ENCODE results near the gene KRT14. TPM values are rescaled to one million over a fixed set of nuclear protein-coding genes. Genes with fewer than 3 reads are reported as not detected.

The KRT14 gene
- total and polyA plus RNA-seq, 5 experiments from 2014 or later = not detected

DNA sequence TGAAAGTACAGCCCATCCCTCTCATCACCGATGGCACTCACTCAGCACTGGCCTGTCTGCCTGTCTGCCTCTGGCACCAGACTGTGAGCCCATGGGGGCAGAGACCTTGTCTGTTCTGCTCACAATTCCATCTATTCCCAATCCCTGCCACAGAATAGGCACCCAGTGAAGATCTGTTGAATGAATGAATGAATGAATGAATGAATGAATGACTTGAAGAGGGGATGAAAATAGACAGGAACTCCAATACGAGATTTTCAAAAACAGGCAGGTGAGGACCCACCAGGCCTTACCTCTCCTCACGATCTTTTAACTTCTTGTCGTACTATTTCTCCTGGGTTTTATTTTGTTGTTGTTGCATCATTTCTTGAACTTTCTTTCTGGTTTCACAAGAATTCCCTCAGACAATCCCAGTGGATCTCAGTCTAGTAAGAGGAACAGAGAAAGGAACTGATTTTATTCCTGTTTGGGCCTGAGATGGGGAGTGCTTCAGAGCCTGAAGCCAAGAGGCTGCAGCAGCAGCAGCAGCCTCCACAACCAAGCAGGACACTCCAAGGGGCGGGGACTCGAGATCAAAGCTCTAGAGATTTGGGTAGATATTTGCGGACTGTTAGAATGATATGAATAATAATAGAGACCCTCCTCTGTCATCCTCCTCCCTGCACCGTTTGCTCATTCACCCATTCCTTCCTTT, 32.6 kb downstream of the KRT14 start:
- H3K9me3 Mint-ChIP-seq = no peaks in the 10 kb centered on the region
- DNase-seq (no peak), ATAC-seq (no peak)
- H3K27me3 Mint-ChIP-seq = peaks cover 20 to 66% (median 32%) of the 10 kb centered on the region in 5 donors
- H3K36me3 Mint-ChIP-seq = no peaks in the 10 kb centered on the region
- POLR2A ChIA-PET = no interaction called here
- H3K4me1 Mint-ChIP-seq = peaks cover 2 to 7% (median 6%) of the 10 kb centered on the region in 4 donors
- peak overlapping the region in 1 of 10 donors; percentile 62 for H3K27ac Mint-ChIP-seq
- H3K4me3 Mint-ChIP-seq = no peak overlapping the region

DNA sequence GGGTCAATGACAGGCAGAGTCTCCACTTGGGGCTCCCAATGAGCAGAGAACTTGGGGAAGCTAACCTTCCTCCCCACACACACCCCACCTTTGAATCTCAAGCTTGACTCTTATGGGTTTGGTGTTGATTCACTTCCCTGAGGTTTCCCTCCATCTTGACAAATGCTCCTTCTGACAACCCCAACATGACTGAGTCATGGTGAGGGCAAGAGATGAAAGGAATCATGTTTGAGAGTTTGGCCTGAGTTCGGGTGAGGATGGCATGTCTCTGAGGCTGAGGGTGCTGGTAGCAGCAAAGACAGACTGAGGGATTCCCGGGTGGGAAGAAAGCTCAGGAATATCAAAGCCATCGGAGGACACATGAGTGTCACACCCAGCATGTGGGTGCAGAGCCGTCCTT, 33.5 kb downstream of the KRT14 start:
- POLR2A ChIA-PET = no interaction called here
- Mint-ChIP-seq H3K36me3 (no peaks in the 10 kb centered on the region), H3K27me3 (peaks cover 14 to 57% (median 27%) of the 10 kb centered on the region in 5 donors), H3K4me1 (peaks cover 7 to 15% (median 13%) of the 10 kb centered on the region in 4 donors), H3K27ac (no peak overlapping the region), H3K4me3 (no peak overlapping the region), H3K9me3 (no peaks in the 10 kb centered on the region)
- DNase-seq (no peak), ATAC-seq (no peak)

DNA sequence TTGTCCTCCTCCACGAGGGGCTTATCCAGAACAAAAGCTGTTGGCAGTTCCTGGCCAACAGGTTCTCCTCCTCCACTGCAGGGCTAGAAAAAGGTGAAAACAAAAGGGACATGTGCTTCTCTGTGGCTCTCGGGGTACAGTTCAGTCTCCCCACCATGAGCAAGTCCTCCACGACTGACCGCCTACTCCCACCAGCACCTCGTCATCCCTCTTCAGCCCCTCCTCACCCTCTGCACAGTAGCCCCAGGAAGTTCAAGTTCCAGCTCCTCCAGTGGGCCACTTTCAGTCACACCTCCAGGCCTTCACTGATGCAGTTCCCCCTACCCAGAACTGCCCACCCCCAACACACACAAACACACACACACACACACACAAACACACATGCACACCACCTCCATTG, 34.2 kb downstream of the KRT14 start:
- H3K4me1 Mint-ChIP-seq = peaks cover 7 to 19% (median 17%) of the 10 kb centered on the region in 4 donors
- peaks cover 8 to 49% (median 21%) of the 10 kb centered on the region in 5 donors for H3K27me3 Mint-ChIP-seq
- H3K4me3 Mint-ChIP-seq = no peak overlapping the region
- peaks cover 0 to 1% (median 0%) of the 10 kb centered on the region in 9 donors for H3K9me3 Mint-ChIP-seq
- DNase-seq (no peak), ATAC-seq (no peak)
- POLR2A ChIA-PET = interaction anchor here (1.8 kb wide), 1 partner anchor 136 kb away, joined by 4 read pairs; the partner anchor contains the start of gene EIF1
- H3K27ac Mint-ChIP-seq = no peak overlapping the region
- no peaks in the 10 kb centered on the region for H3K36me3 Mint-ChIP-seq

DNA sequence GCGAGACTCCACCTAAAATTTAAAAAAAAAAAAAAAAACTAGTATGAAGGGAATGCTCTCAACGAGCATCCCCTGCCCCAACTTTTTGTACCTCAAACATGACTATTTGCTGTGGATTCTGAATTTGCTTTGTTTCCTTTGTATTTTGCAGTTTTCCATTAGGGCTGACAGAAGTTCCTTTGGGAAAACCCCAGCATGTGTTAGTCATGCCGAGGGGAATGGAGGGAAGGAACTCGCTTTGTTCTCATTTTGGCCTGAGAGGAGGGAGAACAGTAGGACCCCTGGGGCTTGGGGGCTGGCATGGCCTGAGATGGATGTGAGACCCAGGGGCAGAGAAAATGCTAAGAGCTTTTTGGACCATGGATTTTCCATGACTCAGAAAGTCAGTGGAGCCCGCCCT, 35.3 kb downstream of the KRT14 start:
- no peak for ATAC-seq
- H3K4me3 Mint-ChIP-seq = no peak overlapping the region
- POLR2A ChIA-PET = interaction anchor here (1.8 kb wide), 1 partner anchor 137 kb away, joined by 4 read pairs; the partner anchor contains the start of gene EIF1
- peaks cover 8 to 39% (median 17%) of the 10 kb centered on the region in 5 donors for H3K27me3 Mint-ChIP-seq
- H3K4me1 Mint-ChIP-seq = peaks cover 7 to 19% (median 17%) of the 10 kb centered on the region in 4 donors
- DNase-seq = no peak
- H3K36me3 Mint-ChIP-seq = peaks cover 0 to 6% (median 3%) of the 10 kb centered on the region in 3 donors
- H3K27ac Mint-ChIP-seq = no peak overlapping the region
- peaks cover 0 to 7% (median 0%) of the 10 kb centered on the region in 9 donors for H3K9me3 Mint-ChIP-seq

DNA sequence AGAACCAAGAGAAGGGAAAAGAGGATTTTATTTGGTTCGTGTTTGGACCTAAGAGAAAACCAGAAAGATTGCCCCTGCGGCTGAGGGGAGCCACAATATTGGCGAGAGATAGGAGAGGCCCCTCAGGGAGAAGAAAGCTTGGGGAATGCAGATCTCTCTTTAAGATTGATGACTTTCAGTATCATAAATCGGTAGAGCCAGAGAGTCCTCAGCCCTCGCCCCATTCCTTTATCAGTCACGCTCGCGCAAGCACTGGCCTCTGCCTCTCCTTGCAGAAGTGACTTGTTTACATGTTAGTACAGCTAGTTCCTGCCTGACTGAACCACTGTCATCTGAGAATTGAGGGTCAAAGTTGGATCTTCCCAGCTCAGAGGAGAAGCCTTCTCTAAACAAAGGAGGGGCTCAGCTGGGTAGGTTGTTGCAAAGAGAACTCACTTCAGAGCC, 37.1 kb downstream of the KRT14 start:
- DNase-seq (no peak), ATAC-seq (no peak)
- H3K4me3 Mint-ChIP-seq = peak overlapping the region in 3 of 10 donors; percentile 60 to 80 (median 76)
- peaks cover 7 to 19% (median 17%) of the 10 kb centered on the region in 4 donors for H3K4me1 Mint-ChIP-seq
- POLR2A ChIA-PET = interaction anchor here (0.7 to 1.8 kb wide), 6 partner anchors 24 to 241 kb away, joined by 3 to 13 read pairs (median 6); partner anchors contain the start of genes EIF1 and KRTAP16-1
- peaks cover 0 to 8% (median 0%) of the 10 kb centered on the region in 9 donors for H3K9me3 Mint-ChIP-seq
- H3K27me3 Mint-ChIP-seq = peaks cover 4 to 32% (median 12%) of the 10 kb centered on the region in 5 donors
- H3K36me3 Mint-ChIP-seq = peaks cover 0 to 6% (median 3%) of the 10 kb centered on the region in 3 donors
- H3K27ac Mint-ChIP-seq = peak overlapping the region in 3 of 10 donors; percentile 41 to 71 (median 68)

DNA sequence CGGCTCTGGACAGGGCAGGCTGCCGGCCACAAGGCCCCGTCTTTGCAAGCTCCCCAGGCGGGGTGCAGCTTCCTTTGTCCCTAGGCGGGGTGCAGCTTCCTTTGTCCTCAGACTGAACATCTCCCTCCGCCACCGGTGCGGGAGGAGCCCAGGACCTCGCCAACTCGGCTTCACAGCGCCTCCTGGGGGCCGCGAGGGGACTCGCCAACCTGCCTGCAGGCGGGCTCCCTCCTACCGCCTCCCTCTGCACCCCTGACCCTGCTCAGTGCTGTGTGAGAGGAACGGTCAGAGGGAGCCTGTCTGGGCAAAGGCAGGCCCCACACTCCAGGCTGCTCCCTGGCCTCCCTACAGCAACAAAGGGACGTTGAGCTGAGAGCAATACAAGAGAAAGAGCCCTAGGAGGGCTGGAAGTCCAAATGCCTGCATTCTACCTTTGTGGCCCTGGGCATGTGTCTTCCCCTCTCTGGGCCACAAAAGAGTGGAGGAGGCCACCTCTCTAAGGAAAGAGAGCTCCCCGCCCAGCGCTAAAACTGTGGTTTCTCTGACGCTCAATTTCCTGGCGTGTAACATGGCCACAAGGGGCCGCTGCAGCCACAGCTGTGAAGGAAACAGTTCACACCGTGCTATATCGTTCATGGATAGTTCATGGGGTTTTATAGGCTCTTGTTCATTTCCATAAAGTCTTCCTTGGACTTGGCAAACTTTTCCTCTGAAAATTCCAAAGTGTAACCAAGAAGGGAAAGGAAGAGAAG, 37.7 kb downstream of the KRT14 start:
- H3K4me3 Mint-ChIP-seq = peak overlapping the region; percentile 52 to 80 (median 66)
- H3K9me3 Mint-ChIP-seq = peaks cover 0 to 8% (median 0%) of the 10 kb centered on the region in 9 donors
- peak overlapping the region in 7 of 10 donors; percentile 24 to 71 (median 63) for H3K27ac Mint-ChIP-seq
- peak; percentile 70 to 89 (median 79) for DNase-seq
- peaks cover 2 to 26% (median 7%) of the 10 kb centered on the region in 5 donors for H3K27me3 Mint-ChIP-seq
- POLR2A ChIA-PET = interaction anchor here (0.7 to 1.8 kb wide), 5 partner anchors 23 to 240 kb away, joined by 3 to 11 read pairs (median 6); partner anchors contain the start of genes EIF1 and KRTAP16-1
- peak; percentile 89 to 91 for ATAC-seq
- peaks cover 0 to 6% (median 3%) of the 10 kb centered on the region in 3 donors for H3K36me3 Mint-ChIP-seq
- peaks cover 7 to 19% (median 17%) of the 10 kb centered on the region in 4 donors for H3K4me1 Mint-ChIP-seq

DNA sequence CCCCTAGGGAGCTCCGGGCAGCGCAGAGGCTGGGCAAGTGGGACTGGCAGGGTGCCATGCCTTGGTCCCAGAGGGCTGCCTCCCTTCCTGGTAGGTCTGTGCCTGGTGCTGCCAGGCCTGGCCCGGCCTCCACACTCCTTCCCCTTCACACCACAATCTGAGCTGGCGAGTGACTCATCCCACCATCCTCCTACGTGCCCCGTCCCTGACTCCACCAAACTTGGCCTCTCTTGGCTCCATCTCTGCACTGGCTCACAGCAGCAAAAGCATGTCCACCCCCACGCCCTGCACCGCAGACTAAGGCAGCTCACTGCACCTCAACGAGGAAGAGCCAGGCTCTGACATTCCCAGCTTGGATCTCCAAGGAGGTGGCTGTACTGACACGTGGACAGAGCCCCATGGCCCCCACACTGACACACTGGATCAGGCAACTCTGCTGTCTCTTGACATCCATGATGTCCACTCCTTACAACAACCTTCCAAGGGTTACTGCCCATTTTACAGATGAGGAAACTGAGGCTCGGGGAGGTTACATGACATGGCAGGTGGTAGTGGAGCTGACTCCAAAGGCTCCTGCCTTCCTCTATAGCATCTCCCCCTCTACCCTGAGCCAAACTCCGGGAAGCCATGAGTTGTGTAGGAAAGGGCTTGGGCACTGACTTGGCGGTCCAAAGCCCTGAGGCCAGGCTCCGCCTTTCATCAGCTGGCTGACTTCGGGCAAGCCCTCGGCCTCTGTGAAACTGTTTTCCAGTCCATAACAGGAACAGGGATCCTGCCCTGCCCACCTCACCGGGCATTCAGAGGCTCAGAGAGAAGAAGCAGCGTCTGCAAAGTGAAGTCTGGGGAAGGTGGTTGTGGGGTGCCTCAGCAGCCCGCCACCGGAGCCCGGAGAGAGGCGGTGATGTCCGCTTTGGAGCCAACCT, 38.5 kb downstream of the KRT14 start:
- POLR2A ChIA-PET = interaction anchor here (0.8 to 1.8 kb wide), 3 partner anchors 114 to 414 kb away, joined by 3 to 6 read pairs (median 6); partner anchors contain the start of gene KRTAP16-1
- ATAC-seq = no peak
- DNase-seq = no peak
- Mint-ChIP-seq H3K36me3 (peaks cover 0 to 6% (median 3%) of the 10 kb centered on the region in 3 donors), H3K4me1 (peaks cover 7 to 19% (median 17%) of the 10 kb centered on the region in 4 donors), H3K9me3 (peaks cover 0 to 8% (median 0%) of the 10 kb centered on the region in 9 donors), H3K27me3 (peaks cover under 1 to 17% (median 5%) of the 10 kb centered on the region in 5 donors), H3K27ac (peak overlapping the region in 2 of 10 donors; percentile 68 to 71), H3K4me3 (peak overlapping the region in 8 of 10 donors; percentile 31 to 80 (median 67))

DNA sequence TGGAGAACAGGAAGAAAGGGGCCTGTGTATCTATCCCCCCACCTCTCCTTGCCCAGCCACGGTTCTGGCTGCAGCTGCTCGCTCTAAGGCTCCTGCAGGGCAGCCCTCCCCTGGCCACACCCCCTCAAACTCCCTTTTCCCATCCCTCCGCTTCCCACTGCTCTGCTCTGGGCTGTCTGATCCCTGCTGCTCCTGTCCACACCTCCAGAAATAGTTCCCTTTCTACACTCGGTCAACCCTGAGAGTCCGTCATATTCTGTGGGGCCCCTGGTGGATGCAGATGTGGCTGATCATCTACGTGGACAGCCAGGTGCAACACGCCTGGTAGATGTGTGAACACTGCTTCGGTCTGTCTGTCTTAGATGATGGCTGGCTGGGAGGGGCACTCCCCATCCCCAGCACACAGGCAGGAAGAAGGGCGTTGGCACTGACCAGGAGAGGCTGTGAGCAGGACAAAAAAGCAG, 39.3 kb downstream of the KRT14 start:
- POLR2A ChIA-PET = interaction anchor here (0.8 kb wide), 1 partner anchor 413 kb away, joined by 3 read pairs; no protein-coding TSS in a partner anchor
- no peak for ATAC-seq
- H3K27ac Mint-ChIP-seq = peak overlapping the region in 1 of 10 donors; percentile 78
- no peak for DNase-seq
- peaks cover 0 to 8% (median 0%) of the 10 kb centered on the region in 9 donors for H3K9me3 Mint-ChIP-seq
- peaks cover 0 to 10% (median 2%) of the 10 kb centered on the region in 5 donors for H3K27me3 Mint-ChIP-seq
- peaks cover 7 to 19% (median 17%) of the 10 kb centered on the region in 4 donors for H3K4me1 Mint-ChIP-seq
- peaks cover 0 to 6% (median 3%) of the 10 kb centered on the region in 3 donors for H3K36me3 Mint-ChIP-seq
- H3K4me3 Mint-ChIP-seq = no peak overlapping the region

DNA sequence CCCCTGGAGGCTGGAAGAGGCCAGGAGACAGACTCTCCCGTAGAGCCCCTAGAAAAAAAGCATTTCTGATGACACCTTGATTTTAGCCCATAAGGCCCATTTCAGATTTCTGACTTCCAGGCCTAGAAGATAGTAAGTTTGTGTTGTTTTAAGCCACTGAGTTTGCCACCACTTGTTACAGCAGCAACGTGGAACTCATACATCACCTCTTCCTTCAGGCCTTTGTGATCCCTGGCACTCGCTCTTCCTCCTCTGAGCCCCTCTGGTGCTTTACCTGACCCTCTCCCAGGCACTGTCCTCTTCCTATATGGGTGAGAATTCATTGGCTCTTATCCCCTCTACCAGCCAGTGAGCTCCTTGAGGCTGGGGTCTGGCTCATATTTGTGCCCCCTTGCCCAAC, 39.9 kb downstream of the KRT14 start:
- POLR2A ChIA-PET = no interaction called here
- no peak for DNase-seq

DNA sequence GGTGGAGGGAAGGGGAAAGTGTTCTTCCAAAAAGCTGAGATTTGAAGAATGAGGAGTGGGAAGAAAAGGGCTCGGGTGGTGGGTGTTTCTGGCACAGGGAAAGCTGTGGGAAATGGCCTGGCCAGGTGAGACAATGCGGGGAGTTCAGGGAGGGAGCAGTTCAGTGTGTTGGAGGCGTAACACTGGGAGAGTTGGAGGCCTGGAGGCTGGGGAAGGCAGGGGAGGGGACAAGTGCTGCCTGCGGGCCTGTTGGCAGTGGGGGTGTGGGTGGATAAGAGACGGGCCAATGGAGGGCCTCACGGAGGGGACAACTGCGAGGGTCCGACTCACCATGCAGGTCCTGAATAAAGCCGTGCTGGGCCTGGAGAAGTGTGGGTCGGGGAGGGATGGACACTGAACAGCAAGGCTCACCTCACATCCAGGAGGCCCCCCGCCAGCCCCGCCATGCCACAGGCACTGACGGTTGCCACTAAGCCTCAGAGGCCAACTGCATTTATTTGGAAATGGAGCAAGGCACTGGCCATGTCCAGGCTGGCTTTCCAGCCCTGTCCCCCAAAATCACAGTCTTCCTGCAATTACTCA, 40.8 kb downstream of the KRT14 start:
- POLR2A ChIA-PET = no interaction called here
- no peak for DNase-seq
- peaks cover 7 to 19% (median 17%) of the 10 kb centered on the region in 4 donors for H3K4me1 Mint-ChIP-seq
- peak overlapping the region in 1 of 10 donors; percentile 28 for H3K27ac Mint-ChIP-seq
- no peak overlapping the region for H3K4me3 Mint-ChIP-seq
- peaks cover 0 to 5% (median 0%) of the 10 kb centered on the region in 5 donors for H3K27me3 Mint-ChIP-seq
- peaks cover 0 to 6% (median 3%) of the 10 kb centered on the region in 3 donors for H3K36me3 Mint-ChIP-seq
- no peak for ATAC-seq
- peaks cover 0 to 8% (median 0%) of the 10 kb centered on the region in 9 donors for H3K9me3 Mint-ChIP-seq

More for the DNA sequence above, 39.9 kb downstream of the KRT14 start:
- Mint-ChIP-seq H3K9me3 (peaks cover 0 to 8% (median 0%) of the 10 kb centered on the region in 9 donors), H3K4me3 (no peak overlapping the region), H3K27ac (peak overlapping the region in 2 of 10 donors; percentile 46 to 78), H3K36me3 (peaks cover 0 to 6% (median 3%) of the 10 kb centered on the region in 3 donors), H3K4me1 (peaks cover 7 to 19% (median 17%) of the 10 kb centered on the region in 4 donors), H3K27me3 (peaks cover 0 to 4% (median 1%) of the 10 kb centered on the region in 5 donors)
- ATAC-seq = no peak

DNA sequence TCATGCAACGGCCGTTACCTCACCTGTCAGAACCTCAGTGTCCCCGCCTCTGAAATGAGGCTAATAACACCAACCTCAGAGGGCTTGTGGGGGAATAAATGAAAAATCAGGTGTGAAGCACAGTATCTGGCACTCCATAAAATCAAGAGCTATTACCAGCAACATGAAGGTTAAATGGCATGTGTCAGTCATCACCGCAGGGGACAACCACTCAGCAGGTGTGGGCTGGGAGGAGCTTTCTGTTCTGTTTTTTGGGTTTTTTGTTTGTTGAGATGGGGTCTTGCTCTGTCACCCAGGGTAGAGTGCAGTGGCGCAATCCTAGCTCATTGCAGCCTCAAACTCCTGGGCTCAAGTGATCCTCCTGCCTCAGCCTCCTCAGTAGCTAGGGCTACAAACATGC, 41.8 kb downstream of the KRT14 start:
- no peak for ATAC-seq
- Mint-ChIP-seq H3K9me3 (peaks cover 0 to 8% (median 0%) of the 10 kb centered on the region in 9 donors), H3K4me3 (no peak overlapping the region), H3K27me3 (peaks cover 0 to 5% (median 0%) of the 10 kb centered on the region in 5 donors), H3K27ac (peak overlapping the region in 1 of 10 donors; percentile 62), H3K36me3 (peaks cover 0 to 6% (median 3%) of the 10 kb centered on the region in 3 donors), H3K4me1 (peaks cover 7 to 19% (median 17%) of the 10 kb centered on the region in 4 donors)
- no peak for DNase-seq
- POLR2A ChIA-PET = no interaction called here

All from naive thymus-derived CD8-positive, alpha-beta T cell (primary cell).